ENCODE data around the gene GRK3.

GRK3 gene

GRCh38 chr22:25763239-25763777 is 198.8 kb downstream of the GRK3 start:
- no peak for DNase-seq

DNA sequence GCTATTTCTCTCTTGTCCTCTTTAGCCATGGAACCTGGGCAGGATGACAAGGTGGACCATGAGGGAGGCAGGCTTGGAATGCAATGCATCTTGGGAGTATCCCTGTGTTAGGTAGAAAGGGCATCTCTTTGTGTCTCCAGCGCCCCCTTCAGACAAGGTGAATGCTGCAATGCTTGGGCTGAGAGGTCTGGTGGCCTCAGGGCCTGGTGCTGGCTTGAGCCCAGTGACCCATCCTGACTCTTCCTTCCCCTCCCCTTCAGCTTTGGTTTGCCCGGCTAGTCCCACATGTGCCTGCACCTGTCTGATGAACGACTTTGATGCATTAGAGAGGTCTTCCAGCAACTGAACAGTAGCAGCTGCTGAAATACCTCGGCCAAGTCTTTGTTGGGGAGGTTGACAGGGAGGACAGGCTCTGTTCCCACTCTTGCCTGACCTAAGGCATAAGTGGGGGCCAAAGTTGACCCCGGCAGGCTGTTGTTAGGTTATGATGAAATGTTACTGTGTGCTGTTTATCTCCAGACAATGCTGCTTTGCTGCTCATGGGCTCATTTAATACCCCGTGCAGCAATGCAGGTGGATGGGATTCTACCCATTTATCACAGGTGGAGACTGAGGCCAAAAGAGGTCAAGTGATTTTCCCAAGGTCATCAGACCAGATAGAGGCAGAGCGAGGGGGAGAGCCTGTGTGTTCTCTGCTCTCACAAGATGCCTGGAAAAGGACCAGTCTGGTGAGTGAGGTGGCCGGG is 200.0 kb downstream of the GRK3 start:
- DNase-seq, result no peak

- DNase-seq, result no peak
Measured at GRCh38 chr22:25765016-25765367, 200.5 kb downstream of the GRK3 start.

- no peak for DNase-seq
Measured at GRCh38 chr22:25765801-25766200, 201.3 kb downstream of the GRK3 start.

GRCh38 chr22:25766418-25766817 is 201.9 kb downstream of the GRK3 start:
- no peak for DNase-seq

- no peak for DNase-seq
Measured at GRCh38 chr22:25770333-25770732, 205.9 kb downstream of the GRK3 start.

DNA sequence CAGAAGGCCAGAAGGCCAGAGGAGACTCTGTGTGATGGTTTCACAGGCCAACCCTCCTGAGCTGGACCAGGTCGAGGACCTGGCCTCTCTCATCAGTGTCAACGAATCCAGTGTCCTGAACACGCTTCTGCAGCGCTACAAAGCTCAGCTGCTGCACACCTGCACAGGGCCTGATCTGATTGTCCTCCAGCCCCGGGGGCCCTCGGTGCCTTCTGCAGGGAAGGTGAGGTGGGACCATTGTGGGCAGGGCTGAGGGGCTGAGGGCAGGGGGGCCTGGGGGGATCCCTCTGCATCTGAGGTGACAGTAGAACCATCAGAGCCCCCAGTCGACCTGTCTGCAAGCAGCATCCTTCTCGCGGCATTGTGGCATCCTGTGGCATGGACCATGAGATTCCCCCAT is 207.8 kb downstream of the GRK3 start:
- no peak for DNase-seq

- peak in 2 of 3 experiments; percentile 31 to 48 for DNase-seq
Measured at GRCh38 chr22:25774575-25775026, 210.1 kb downstream of the GRK3 start.

- DNase-seq, result peak in 2 of 3 experiments; percentile 28 to 32
Measured at GRCh38 chr22:25775531-25775930, 211.1 kb downstream of the GRK3 start.

DNA sequence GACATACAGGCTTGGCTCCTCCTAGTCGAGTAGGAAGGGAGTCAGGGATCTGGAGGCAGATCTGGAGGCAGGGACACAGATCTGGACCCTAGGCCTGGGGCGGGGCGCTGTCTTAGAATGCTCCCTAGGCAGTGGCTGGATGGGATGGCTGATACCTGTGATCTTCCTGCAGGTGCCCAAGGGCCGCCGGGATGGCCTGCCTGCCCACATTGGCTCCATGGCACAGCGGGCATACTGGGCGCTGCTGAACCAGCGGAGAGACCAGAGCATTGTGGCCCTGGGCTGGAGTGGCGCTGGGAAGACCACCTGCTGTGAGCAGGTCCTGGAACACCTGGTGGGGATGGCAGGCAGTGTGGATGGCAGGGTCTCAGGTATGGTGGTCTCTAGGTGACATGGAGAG is 212.9 kb downstream of the GRK3 start:
- DNase-seq, result no peak

GRCh38 chr22:25777870-25778269 is 213.4 kb downstream of the GRK3 start:
- peak; percentile 9 to 55 (median 23) for DNase-seq

All from NCI-H1417 (cell line).